ENCODE measurements around the gene PLA2G4F.

The PLA2G4F gene

GRCh38 chr15:42139596-42139995, 16.8 kb downstream of the PLA2G4F start:
- ChIA-PET POLR2A (no interaction called here), CTCF (interaction anchor here (0.6 to 2.3 kb wide), 4 partner anchors 9 to 235 kb away, joined by 3 to 7 read pairs (median 5); no protein-coding TSS in a partner anchor)
- TF ChIP-seq EGR2 (tag by site-specific recombination; IDR thresholded peaks at IDR 0.05; ENCODE audit: low read depth) (peak; percentile 61), ZFHX2 (tag by site-specific recombination; conservative IDR thresholded peaks at IDR 0.05) (peak; percentile 35; the same call in 1 of the 2 replicates), ZNF10 (tag by site-specific recombination; IDR thresholded peaks at IDR 0.05) (no peak)
- Histone ChIP-seq H3K4me1 (ENCODE audit: control insufficient read depth, insufficient read depth, low read length) (no peaks in the 10 kb centered on the region), H3K36me3 (ENCODE audit: control insufficient read depth in 2 of 2, insufficient read depth in 1 of 2, low read length in 2 of 2) (no peaks in the 10 kb centered on the region), H3K9me3 (ENCODE audit: control insufficient read depth, insufficient read depth, low read depth, low read length) (no peaks in the 10 kb centered on the region), H3K4me3 (ENCODE audit: low read depth, low read length) (no peak overlapping the region), H3K27ac (ENCODE audit: extremely low read depth, low read depth, low read length) (no peak overlapping the region)

- Histone ChIP-seq H3K4me3 (ENCODE audit: low read depth, low read length) (no peak overlapping the region), H3K4me1 (ENCODE audit: control insufficient read depth, insufficient read depth, low read length) (no peaks in the 10 kb centered on the region), H3K36me3 (ENCODE audit: control insufficient read depth in 2 of 2, insufficient read depth in 1 of 2, low read length in 2 of 2) (no peaks in the 10 kb centered on the region), H3K27ac (ENCODE audit: extremely low read depth, low read depth, low read length) (no peak overlapping the region), H3K9me3 (ENCODE audit: control insufficient read depth, insufficient read depth, low read depth, low read length) (no peaks in the 10 kb centered on the region)
- ChIA-PET POLR2A (no interaction called here), CTCF (interaction anchor here (0.6 to 2.9 kb wide), 11 partner anchors 9 to 234 kb away, joined by 3 to 18 read pairs (median 7); no protein-coding TSS in a partner anchor)
- TF ChIP-seq WT1 (tag by site-specific recombination; IDR thresholded peaks at IDR 0.05) (no peak), PRDM2 (tag by site-specific recombination; IDR thresholded peaks at IDR 0.05; ENCODE audit: borderline replicate concordance) (no peak), SETDB1 (IDR thresholded peaks at IDR 0.05; ENCODE audit: insufficient read length, low read length) (peak; percentile 70), ZBTB17 (tag by site-specific recombination; IDR thresholded peaks at IDR 0.05) (no peak), TRIM28 (IDR thresholded peaks at IDR 0.05; ENCODE audit: borderline replicate concordance, low read length) (peak; percentile 92; the same call in 1 of the 2 replicates)
These were observed 17.5 kb downstream of the PLA2G4F start for GRCh38 chr15:42138968-42139386.

GRCh38 chr15:42138411-42138810, 18.0 kb downstream of the PLA2G4F start:
- Histone ChIP-seq H3K27ac (ENCODE audit: extremely low read depth, low read depth, low read length) (no peak overlapping the region), H3K9me3 (ENCODE audit: control insufficient read depth, insufficient read depth, low read depth, low read length) (no peaks in the 10 kb centered on the region), H3K4me3 (ENCODE audit: low read depth, low read length) (no peak overlapping the region), H3K36me3 (ENCODE audit: control insufficient read depth in 2 of 2, insufficient read depth in 1 of 2, low read length in 2 of 2) (no peaks in the 10 kb centered on the region), H3K4me1 (ENCODE audit: control insufficient read depth, insufficient read depth, low read length) (no peaks in the 10 kb centered on the region)
- POLR2A ChIA-PET, result no interaction called here
- CTCF ChIA-PET, result interaction anchor here (0.6 to 2.9 kb wide), 15 partner anchors 8 to 998 kb away, joined by 3 to 18 read pairs (median 5); no protein-coding TSS in a partner anchor
- TF ChIP-seq ZNF561 (tag by site-specific recombination; IDR thresholded peaks at IDR 0.05; ENCODE audit: borderline replicate concordance) (no peak), ZNF785 (tag by site-specific recombination; IDR thresholded peaks at IDR 0.05) (no peak), HOXC10 (CRISPR knock-in tag; IDR thresholded peaks at IDR 0.05) (no peak), ZNF654 (tag by site-specific recombination; IDR thresholded peaks at IDR 0.05; ENCODE audit: low read depth) (no peak), MYNN (tag by site-specific recombination; IDR thresholded peaks at IDR 0.05; ENCODE audit: borderline replicate concordance) (no peak), OSR2 (tag by site-specific recombination; IDR thresholded peaks at IDR 0.05) (no peak), AEBP2 (tag by site-specific recombination; IDR thresholded peaks at IDR 0.05; ENCODE audit: borderline replicate concordance) (no peak), ZNF394 (tag by site-specific recombination; IDR thresholded peaks at IDR 0.05; ENCODE audit: borderline replicate concordance) (no peak), ZNF830 (tag by site-specific recombination; IDR thresholded peaks at IDR 0.05; ENCODE audit: low read depth) (no peak), PRDM4 (tag by site-specific recombination; IDR thresholded peaks at IDR 0.05) (no peak)

Measured in HEK293 (cell line).